Hematopoietic multipotent progenitor cell treated with erythropoietin and hydrocortisone succinate and interleukin-3 and kit ligand, for 17 days (in vitro differentiated cells): ENCODE data around the gene FLVCR1.
"Not testable (repeated sequence)": the region's sequence is repeated elsewhere in the genome, so short reads cannot be mapped to it uniquely, and the experiment has no call there.

Experiments
- DNase-seq: peaks from one replicate; pipeline ENCODE4 v3.0.0-alpha.2; 2015; ENCODE audit warnings: low spot score

FLVCR1 gene

DNA sequence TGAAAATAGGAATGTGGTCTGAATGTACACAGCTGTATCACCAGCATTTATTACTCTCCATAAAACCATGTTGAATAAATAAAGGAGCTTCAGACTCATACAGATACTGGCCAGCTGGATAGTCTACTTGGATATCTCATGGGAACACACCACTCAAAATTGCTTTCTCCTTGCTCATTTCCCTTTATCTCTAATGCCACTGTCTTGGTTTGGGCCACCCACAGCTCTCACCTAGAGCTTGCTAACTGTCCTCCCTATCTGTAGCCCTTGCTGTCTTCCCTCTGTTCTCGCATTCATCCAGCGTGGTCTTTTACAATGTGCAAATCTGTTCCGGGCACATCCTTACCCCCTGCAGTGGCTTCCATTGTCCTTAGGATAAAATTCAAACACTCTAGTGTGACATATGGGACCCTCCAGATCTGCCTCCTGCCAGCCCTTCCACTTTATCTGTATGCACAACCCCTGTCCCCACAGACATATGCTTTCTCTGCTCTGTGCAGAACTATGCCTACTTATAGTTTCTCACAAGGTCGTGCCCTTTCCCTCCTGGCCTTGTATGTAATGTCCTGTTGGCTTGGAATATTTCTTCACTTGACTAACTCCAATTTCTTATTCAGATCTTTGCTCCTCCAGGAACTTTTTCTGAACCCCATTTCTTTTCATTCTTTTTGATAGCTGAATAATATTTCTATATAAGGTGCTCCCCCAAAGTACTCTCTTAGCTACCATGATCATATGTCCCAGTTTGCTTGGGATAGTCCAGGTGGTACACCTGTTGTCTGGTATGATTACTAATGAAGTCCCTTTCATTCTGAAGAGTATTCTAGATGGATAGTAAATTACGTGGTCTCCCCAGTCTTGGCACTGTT, 2.9 kb downstream of the FLVCR1 start:
- peak; percentile 26 for DNase-seq

- no peak for DNase-seq
Measured at GRCh38 chr1:212862111-212862690, 4.1 kb downstream of the FLVCR1 start.

GRCh38 chr1:212863345-212863744, 5.3 kb downstream of the FLVCR1 start:
- DNase-seq, result not testable (repeated sequence)

- no peak for DNase-seq
Measured at GRCh38 chr1:212864201-212864600, 6.1 kb downstream of the FLVCR1 start.

GRCh38 chr1:212867192-212867591, 9.1 kb downstream of the FLVCR1 start:
- DNase-seq, result no peak

- DNase-seq, result no peak
Measured at GRCh38 chr1:212871976-212872375, 13.9 kb downstream of the FLVCR1 start.

DNA sequence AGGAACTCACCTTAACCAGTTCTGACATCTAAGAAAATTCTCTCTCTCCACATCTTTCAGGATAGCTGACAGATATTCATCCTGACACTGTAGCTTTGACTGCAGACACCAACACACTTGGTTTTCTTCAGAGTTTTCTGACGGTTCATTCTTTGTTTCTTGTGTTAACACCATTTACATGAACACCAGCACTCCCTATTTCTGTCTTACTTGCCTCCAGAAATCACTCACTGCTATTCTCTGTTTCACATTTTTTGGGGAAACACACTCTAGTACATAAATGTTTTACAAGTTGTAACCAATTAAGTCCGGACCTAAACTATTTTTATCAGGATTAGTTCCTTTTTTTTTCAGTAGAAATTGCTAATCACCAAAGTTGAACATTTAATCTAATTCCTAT, 15.4 kb downstream of the FLVCR1 start:
- DNase-seq, result no peak

- DNase-seq, result no peak
Measured at GRCh38 chr1:212878418-212878817, 20.3 kb downstream of the FLVCR1 start.

DNA sequence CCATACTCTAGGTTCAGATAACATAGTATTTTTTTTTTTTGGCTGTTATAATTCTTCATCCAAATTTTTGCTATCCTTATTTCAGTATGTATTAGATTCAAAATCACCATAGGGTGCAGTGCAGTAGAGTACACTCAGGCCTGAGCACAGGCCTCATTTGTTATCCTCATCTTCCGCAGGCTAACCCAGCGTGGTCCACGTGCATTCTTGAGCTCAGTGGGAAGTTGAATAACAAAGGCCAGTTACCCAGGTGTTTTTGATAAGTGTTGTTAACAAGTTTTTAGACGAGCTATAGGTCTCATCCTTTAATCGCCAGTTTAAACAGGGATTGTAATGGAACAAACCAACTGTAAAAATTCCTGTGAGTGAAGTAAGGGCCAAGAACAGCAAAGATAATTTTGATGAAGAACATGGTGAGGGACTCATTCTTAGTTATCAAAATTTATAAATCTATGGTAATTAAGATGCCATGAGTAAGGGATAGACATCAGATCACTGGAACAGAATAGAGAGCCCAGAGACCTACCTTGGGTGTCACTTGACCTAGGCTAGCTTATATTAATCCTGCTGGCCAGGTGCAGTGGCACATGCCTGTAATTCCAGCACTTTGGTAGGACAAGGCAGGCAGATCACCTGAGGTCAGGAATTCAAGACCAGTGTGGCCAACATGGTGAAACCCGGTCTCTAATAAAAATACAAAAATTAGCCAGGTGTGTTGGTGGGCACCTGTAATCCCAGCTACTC, 22.0 kb downstream of the FLVCR1 start:
- DNase-seq, result no peak

DNA sequence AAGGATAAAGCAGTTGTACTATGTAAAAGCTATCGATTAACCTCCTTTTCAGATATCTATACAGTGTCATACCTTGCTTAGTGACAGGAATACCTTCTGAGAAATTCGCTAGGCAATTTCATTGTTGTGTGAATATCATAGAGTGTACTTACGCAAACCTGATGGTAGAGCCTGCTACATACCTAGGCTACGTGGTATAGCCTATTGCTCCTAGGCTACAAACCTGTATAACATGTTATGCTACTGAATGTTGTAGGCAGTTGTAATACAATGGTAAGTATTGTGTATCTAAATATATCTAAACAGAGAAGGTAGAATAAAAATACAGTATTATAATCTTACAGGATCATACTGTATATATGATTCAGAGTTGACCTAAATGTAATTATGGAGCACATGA, 26.5 kb downstream of the FLVCR1 start:
- no peak for DNase-seq

- DNase-seq, result no peak
Measured at GRCh38 chr1:212892108-212892507, 34.0 kb downstream of the FLVCR1 start.

DNA sequence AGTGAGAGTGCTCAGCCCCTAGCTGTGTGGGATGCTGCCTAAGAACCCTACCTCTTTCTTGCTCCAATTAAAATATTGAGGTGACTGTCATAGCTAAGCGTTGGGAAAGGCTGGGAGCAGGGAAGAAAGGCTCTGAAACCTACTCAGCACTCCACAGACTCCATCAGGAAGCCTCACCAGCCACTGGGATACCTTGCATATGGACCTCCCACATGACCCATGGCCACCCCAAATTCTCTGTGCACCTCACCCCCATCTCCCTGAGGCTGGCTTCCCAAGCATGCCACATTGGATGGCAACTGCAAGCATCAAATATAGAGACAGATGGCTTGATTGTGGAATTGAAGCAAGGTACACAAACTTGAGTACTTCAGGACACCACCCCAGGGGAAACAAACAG, 41.8 kb downstream of the FLVCR1 start:
- no peak for DNase-seq

DNA sequence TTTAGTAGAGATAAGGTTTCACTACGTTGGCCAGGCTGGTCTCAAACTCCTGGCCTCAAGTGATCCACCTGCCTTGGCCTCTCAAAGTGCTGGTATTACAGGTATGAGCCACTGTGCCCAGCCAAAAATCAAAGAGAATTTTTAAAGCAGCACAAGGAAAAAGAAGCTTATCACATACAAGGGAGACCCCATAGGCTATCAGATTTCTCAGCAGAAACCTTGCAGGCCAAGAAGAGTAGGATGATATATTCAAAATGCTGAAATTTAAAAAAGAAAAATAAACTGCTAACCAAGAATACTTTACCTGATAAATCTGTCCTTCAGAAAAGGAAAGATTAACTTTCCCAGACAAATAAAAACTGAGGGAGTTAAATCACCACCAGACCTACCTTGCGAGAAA, 43.2 kb downstream of the FLVCR1 start:
- no peak for DNase-seq

GRCh38 chr1:212902054-212902453, 44.0 kb downstream of the FLVCR1 start:
- no peak for DNase-seq

- no peak for DNase-seq
Measured at GRCh38 chr1:212903664-212904063, 45.6 kb downstream of the FLVCR1 start.

DNA sequence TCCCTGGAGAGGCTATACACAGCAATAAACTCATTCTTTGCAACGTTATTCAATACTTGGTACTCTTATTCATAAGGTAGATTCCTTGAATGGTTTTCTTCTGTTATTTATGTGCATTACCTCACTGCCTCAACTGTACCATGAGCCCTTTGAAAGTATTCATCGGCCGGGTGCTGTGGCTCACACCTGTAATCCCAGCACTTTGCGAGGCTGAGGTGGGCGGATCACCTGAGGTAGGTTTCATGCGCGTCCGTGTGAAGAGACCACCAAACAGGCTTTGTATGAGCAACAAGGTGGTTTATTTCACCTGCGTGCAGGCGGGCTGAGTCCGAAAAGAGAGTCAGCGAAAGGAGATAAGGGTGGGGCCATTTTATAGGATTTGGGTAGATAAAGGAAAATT, 50.0 kb downstream of the FLVCR1 start:
- not testable (repeated sequence) for DNase-seq

DNA sequence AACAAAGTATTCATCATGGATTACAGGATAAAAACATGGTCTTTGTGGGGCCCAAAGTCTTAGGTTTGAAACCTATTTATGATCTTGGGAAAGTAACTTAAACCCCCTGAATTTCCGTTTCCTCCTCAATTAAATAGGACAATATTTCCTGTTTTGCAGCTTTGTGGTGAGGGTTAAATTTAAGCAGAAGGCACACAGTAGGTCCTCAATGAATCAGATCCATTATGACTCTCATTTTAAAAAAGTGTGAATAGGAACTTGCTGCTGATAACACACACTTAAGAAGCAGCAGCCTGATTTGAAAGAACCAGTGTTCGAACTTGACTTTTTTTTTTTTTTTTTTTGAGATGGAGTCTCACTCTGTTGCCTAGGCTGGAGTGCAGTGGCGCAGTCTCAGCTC, 50.9 kb downstream of the FLVCR1 start:
- no peak for DNase-seq

DNA sequence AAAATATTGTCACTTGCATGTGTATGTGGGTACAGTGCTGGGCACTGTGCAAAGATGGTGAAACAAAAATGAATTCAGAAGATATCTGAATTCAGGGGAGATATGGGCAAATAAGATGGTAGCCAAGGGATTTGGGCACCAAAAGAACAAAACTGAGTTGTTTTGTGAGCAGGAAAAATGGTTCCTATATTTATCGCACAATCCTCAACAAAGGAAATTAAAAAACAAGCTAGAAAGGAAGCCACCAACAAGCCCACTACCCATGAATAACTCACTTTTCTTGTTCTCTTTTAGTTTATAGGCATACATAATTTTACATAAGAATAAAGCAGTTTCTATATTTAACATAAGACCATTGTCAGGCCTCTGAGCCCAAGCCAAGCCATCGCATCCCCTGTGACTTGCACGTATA, 51.6 kb downstream of the FLVCR1 start:
- no peak for DNase-seq

DNA sequence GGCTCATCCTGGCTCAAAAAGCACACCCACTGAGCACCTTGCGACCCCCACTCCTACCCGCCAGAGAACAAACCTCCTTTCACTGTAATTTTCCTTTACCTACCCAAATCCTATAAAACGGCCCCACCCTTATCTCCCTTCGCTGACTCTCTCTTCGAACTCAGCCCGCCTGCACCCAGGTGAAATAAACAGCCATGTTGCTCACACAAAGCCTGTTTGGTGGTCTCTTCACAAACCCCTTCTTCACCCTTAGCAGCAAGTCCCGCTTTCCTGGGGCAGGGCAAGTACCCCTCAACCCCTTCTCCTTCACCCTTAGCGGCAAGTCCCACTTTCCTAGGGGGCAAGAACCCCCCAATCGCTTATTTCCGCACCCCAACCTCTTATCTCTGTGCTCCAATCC, 52.1 kb downstream of the FLVCR1 start:
- not testable (repeated sequence) for DNase-seq

DNA sequence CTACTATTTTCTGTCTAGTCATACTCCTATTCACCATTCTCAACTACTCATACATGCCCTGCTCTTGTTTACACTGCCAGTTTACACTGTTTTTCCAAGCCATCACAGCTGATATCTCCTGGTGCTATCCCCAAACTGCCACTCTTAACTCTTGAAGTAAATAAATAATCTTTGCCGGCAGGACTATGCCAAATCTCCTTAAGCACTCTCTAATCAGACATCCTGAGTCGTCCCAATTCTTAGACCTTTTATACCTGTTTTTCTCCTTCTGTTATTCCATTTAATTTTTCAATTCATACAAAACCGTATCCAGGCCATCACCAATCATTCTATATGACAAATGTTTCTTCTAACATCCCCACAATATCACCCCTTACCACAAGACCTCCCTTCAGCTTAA, 55.6 kb downstream of the FLVCR1 start:
- not testable (repeated sequence) for DNase-seq

DNA sequence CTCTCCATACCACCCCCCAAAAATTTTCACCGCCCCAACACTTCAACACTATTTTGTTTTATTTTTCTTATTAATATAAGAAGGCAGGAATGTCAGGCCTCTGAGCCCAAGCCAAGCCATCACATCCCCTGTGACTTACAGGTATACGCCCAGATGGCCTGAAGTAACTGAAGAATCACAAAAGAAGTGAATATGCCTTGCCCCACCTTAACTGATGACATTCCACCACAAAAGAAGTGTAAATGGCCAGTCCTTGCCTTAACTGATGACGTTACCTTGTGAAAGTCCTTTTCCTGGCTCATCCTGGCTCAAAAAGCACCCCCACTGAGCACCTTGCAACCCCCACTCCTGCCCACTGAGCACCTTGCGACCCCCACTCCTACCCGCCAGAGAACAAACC, 56.0 kb downstream of the FLVCR1 start:
- not testable (repeated sequence) for DNase-seq

- DNase-seq, result no peak
Measured at GRCh38 chr1:212914789-212915188, 56.7 kb downstream of the FLVCR1 start.
